ENCODE data around the gene TANGO6.

DNA sequence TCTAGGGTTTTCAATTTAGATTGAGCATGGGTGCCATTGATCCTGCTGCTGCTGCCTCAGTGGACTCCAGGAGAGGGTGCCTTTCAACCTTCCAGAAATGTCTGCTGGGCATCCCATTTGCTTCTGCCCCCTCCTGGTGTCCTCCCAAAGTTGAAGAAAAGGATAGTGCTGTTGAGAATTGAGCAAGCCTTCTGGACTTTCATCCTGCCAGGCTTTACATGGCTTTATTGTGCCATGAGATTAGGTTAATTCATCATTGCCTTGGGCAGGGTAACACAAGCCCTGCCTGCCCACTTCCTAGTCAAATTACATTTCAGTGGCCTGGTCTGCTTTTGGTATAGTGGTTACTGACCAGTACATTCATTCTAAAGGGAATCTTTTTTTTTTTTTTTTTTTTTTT lies 17.9 kb upstream of the TANGO6 start:
- TF ChIP-seq, protein P1, sequence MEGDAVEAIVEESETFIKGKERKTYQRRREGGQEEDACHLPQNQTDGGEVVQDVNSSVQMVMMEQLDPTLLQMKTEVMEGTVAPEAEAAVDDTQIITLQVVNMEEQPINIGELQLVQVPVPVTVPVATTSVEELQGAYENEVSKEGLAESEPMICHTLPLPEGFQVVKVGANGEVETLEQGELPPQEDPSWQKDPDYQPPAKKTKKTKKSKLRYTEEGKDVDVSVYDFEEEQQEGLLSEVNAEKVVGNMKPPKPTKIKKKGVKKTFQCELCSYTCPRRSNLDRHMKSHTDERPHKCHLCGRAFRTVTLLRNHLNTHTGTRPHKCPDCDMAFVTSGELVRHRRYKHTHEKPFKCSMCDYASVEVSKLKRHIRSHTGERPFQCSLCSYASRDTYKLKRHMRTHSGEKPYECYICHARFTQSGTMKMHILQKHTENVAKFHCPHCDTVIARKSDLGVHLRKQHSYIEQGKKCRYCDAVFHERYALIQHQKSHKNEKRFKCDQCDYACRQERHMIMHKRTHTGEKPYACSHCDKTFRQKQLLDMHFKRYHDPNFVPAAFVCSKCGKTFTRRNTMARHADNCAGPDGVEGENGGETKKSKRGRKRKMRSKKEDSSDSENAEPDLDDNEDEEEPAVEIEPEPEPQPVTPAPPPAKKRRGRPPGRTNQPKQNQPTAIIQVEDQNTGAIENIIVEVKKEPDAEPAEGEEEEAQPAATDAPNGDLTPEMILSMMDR (conservative IDR thresholded peaks at IDR 0.05 in 1 of 2, IDR thresholded peaks at IDR 0.05 in 1 of 2; ENCODE audit: extremely low read depth in 1 of 2, insufficient read depth in 1 of 2, low read depth in 1 of 2, low read length in 2 of 2): peak in 1 of 2 donors; percentile 20
- TF ChIP-seq EZH2 (IDR thresholded peaks at IDR 0.05; ENCODE audit: borderline replicate concordance, low read length): no peak
